ENCODE measurements around the gene LPIN2.

DNA sequence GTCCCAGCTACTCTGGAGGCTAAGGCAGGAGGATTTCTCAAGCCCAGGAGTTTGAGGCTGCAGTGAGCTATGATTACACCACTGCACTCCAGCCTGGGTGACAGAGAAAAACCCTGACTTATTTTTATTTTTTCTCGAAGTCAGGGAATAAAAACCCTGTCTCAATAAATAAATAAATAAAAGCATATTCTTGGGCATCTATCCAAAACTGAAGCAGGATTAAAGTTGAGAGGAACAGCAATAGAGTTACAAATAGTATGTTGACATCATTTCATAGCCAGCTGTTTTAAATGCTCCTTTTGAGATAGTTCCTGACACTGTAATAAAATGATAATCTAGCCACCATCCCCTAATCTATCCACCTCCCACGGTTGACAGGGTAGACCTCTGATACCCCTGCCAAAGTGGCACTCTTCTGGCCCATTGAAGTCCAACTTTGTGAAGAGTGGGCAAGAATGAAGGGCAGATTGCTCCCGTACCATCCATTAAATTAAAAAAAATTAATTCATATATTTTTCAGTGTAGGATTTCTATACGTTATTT lies 42.3 kb upstream of the LPIN2 start:
- TF ChIP-seq POLR2A (IDR thresholded peaks at IDR 0.05; ENCODE audit: low read depth, low read length) (no peak), POLR2AphosphoS5 (IDR thresholded peaks at IDR 0.05; ENCODE audit: low read depth, low read length) (no peak), TAF1 (IDR thresholded peaks at IDR 0.05; ENCODE audit: borderline replicate concordance, low read depth, low read length) (no peak)
